WTC11 (cell line): Measurements from ENCODE around the gene EML4. TPM values are rescaled to one million over a fixed set of nuclear protein-coding genes. Genes with fewer than 3 reads are reported as not detected.

Experiments
- ATAC-seq: fragments of 200-7000 bp; cut with Tn5 transposase; 2 replicates; pipeline ENCODE4 v1.10.0; 2021; ENCODE audit warnings: mild to moderate bottlenecking, moderate library complexity
- CTCF ChIA-PET: fragments of 300-600 bp; sonication (Branson Sonifier 250); formaldehyde crosslinking; loops from one replicate; lab custom pipeline; 2021; ENCODE audit warnings: antibody characterized with exemption; lab: Charles Lee
- POLR2A ChIA-PET: fragments of 350-600 bp; sonication (Branson Sonifier 250); formaldehyde crosslinking; loops from one replicate; lab custom pipeline; 2021; ENCODE audit warnings: antibody characterized with exemption; lab: Charles Lee
- DNase-seq: peaks from one replicate; pipeline ENCODE4 v3.0.0; 2021; ENCODE audit warnings: low spot score
- H3K27ac Mint-ChIP-seq: 2 replicates; pipeline ENCODE4 v1.8.0; 2021; ENCODE audit warnings: mixed read lengths
- H3K27me3 Mint-ChIP-seq: 2 replicates; pipeline ENCODE4 v1.8.0; 2021; ENCODE audit warnings: low read depth, mild to moderate bottlenecking, moderate library complexity, mixed read lengths
- H3K36me3 Mint-ChIP-seq: 2 replicates; pipeline ENCODE4 v1.8.0; 2021; ENCODE audit warnings: mixed read lengths
- H3K4me1 Mint-ChIP-seq: 2 replicates; pipeline ENCODE4 v1.8.0; 2022; ENCODE audit warnings: mixed read lengths
- H3K4me3 Mint-ChIP-seq: 2 replicates; pipeline ENCODE4 v1.8.0; 2021; ENCODE audit warnings: mild to moderate bottlenecking, moderate library complexity, mixed read lengths
- H3K9me3 Mint-ChIP-seq: 2 replicates; pipeline ENCODE4 v1.8.0; 2021; ENCODE audit warnings: mixed read lengths
- ARID4B ChIP-seq: sonication (generic); formaldehyde crosslinking; IDR thresholded peaks from 2 replicates; pipeline ENCODE4 v1.8.0; 2023; ENCODE audit warnings: missing genetic modification reagents, mild to moderate bottlenecking, borderline replicate concordance
- CBFB ChIP-seq: sonication (generic); formaldehyde crosslinking; IDR thresholded peaks from 2 replicates; pipeline ENCODE4 v1.8.1; 2022; ENCODE audit warnings: mild to moderate bottlenecking, low read depth, missing genetic modification reagents
- CTCF ChIP-seq: fragments of 200-600 bp; IDR thresholded peaks from 2 replicates; pipeline ENCODE4 v1.8.0; 2022; ENCODE audit warnings: antibody characterized with exemption
- ESRRA ChIP-seq: sonication (generic); formaldehyde crosslinking; IDR thresholded peaks from 2 replicates; pipeline ENCODE4 v1.8.1; 2022; ENCODE audit warnings: mild to moderate bottlenecking, missing genetic modification reagents, borderline replicate concordance
- FOXJ3 ChIP-seq: sonication (generic); formaldehyde crosslinking; IDR thresholded peaks from 2 replicates; pipeline ENCODE4 v1.9.0; 2021; ENCODE audit warnings: missing genetic modification reagents, mild to moderate bottlenecking, borderline replicate concordance
- MAX ChIP-seq: sonication (generic); formaldehyde crosslinking; IDR thresholded peaks from 2 replicates; pipeline ENCODE4 v1.8.0; 2022; ENCODE audit warnings: mild to moderate bottlenecking, missing genetic modification reagents
- NFATC4 ChIP-seq: fragments of 250-450 bp; sonication (Bioruptor Pico); IDR thresholded peaks from 2 replicates; pipeline ENCODE4 v1.9.0; 2021; ENCODE audit warnings: mild to moderate bottlenecking
- PRDM15 ChIP-seq: sonication (generic); formaldehyde crosslinking; IDR thresholded peaks from 2 replicates; pipeline ENCODE4 v1.8.0; 2022; ENCODE audit warnings: missing genetic modification reagents
- PREB ChIP-seq: sonication (generic); formaldehyde crosslinking; IDR thresholded peaks from 2 replicates; pipeline ENCODE4 v1.8.1; 2022; ENCODE audit warnings: mild to moderate bottlenecking, missing genetic modification reagents, moderate library complexity, borderline replicate concordance
- SMAD4 ChIP-seq: sonication (generic); formaldehyde crosslinking; IDR thresholded peaks from 2 replicates; pipeline ENCODE4 v1.8.0; 2022; ENCODE audit warnings: mild to moderate bottlenecking, missing genetic modification reagents
- SOX15 ChIP-seq: fragments of 250-450 bp; sonication (Bioruptor Pico); IDR thresholded peaks from 2 replicates; pipeline ENCODE4 v1.9.0; 2021; ENCODE audit warnings: mild to moderate bottlenecking
- USF1 ChIP-seq: sonication (generic); formaldehyde crosslinking; IDR thresholded peaks from 2 replicates; pipeline ENCODE4 v1.8.0; 2022; ENCODE audit warnings: mild to moderate bottlenecking, missing genetic modification reagents
- ZNF219 ChIP-seq: sonication (generic); formaldehyde crosslinking; IDR thresholded peaks from 2 replicates; pipeline ENCODE4 v1.8.0; 2023; ENCODE audit warnings: missing genetic modification reagents, mild to moderate bottlenecking, borderline replicate concordance
- ZNF317 ChIP-seq: sonication (generic); formaldehyde crosslinking; IDR thresholded peaks from 2 replicates; pipeline ENCODE4 v1.8.1; 2023; ENCODE audit warnings: low read depth, mild to moderate bottlenecking, moderate library complexity, missing genetic modification reagents, borderline replicate concordance
- ZNF512 ChIP-seq: sonication (generic); formaldehyde crosslinking; IDR thresholded peaks from 2 replicates; pipeline ENCODE4 v1.8.1; 2022; ENCODE audit warnings: missing genetic modification reagents, borderline replicate concordance
- total RNA-seq: library from RNA; stranded (reverse); gene quantifications from 3 replicates; pipeline ENCODE4 v1.2.3, GENCODE V29; 2021

Gene EML4
- total RNA-seq, 1 experiment from 2014 or later = 89.9 TPM

- no peak for TF ChIP-seq USF1
- TF ChIP-seq MAX (CRISPR knock-in tag) = no peak
- TF ChIP-seq SMAD4 (CRISPR knock-in tag) = no peak
- TF ChIP-seq CBFB (CRISPR knock-in tag) = no peak
- TF ChIP-seq SOX15 (CRISPR knock-in tag) = no peak
- TF ChIP-seq ZNF512 = no peak
- no peak for TF ChIP-seq ARID4B (CRISPR knock-in tag)
- TF ChIP-seq FOXJ3 (CRISPR knock-in tag) = no peak
- TF ChIP-seq PRDM15 (CRISPR knock-in tag) = no peak
- Mint-ChIP-seq H3K4me1 (peaks cover 6% of the 10 kb centered on the region), H3K36me3 (peaks cover 32% of the 10 kb centered on the region), H3K4me3 (no peak overlapping the region), H3K9me3 (no peaks in the 10 kb centered on the region), H3K27me3 (no peaks in the 10 kb centered on the region), H3K27ac (no peak overlapping the region)
- ATAC-seq (no peak), DNase-seq (no peak)
- ChIA-PET CTCF (no interaction called here), POLR2A (no interaction called here)
These were observed 117.3 kb downstream of the EML4 start for GRCh38 chr2:42286268-42286946.

GRCh38 chr2:42288811-42289210 lies 119.7 kb downstream of the EML4 start:
- Mint-ChIP-seq H3K27ac (no peak overlapping the region), H3K36me3 (peaks cover 38% of the 10 kb centered on the region)
- no peak for DNase-seq
- TF ChIP-seq CTCF (no peak), PREB (no peak), PRDM15 (CRISPR knock-in tag) (no peak), ZNF317 (no peak), NFATC4 (CRISPR knock-in tag) (no peak), ZNF219 (no peak), ESRRA (no peak)
- TF ChIP-seq, all 79 proteins: peak for 0
- POLR2A ChIA-PET = interaction anchor here (0.5 to 0.6 kb wide), 2 partner anchors 62 to 241 kb away, joined by 3 to 4 read pairs; partner anchors contain the start of gene PKDCC
- H3K4me1 Mint-ChIP-seq = no peaks in the 10 kb centered on the region
- no peak for ATAC-seq
- H3K9me3 Mint-ChIP-seq = no peaks in the 10 kb centered on the region
- H3K4me3 Mint-ChIP-seq = no peak overlapping the region
- CTCF ChIA-PET = no interaction called here
- H3K27me3 Mint-ChIP-seq = no peaks in the 10 kb centered on the region
